Fibroblast of pulmonary artery (primary cell): Measurements from ENCODE around the gene DENND2C.

Source experiments
- DNase-seq: peaks from one replicate; pipeline ENCODE4 v3.0.0-alpha.2; 2010; ENCODE audit warnings: low read depth
- H3K4me3 ChIP-seq: replicated peaks from 2 replicates; pipeline ENCODE4 v1.5.1; 2011; ENCODE audit warnings: low read depth, mild to moderate bottlenecking, control low read depth, low read length, moderate library complexity
- TF ChIP-seq, protein P1 (sequence below): IDR thresholded peaks from 2 replicates; pipeline ENCODE4 v1.5.1; 2011; ENCODE audit warnings: mild to moderate bottlenecking, control low read depth, low read length, inconsistent platforms; ENCODE audit errors: missing control alignments

DENND2C gene

DNA sequence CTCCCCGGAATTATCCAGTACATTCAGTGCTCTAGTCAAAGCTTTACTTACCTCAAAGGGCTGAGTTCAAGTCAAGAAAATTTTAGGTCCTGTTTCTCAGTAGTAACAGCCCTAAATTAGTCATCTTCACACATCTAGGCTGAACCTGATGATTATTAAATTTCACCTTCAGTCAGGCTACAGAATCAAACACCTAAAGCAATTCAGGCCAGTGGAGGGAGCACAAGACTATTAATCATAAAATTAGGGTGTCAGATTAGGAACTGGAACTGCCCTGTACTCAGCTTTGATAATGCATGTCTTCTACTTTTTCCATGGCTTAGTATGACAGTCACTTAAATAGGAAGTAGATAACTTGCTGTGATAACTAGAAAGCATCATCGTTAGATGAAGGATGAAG lies 60.0 kb downstream of the DENND2C start:
- no peak for DNase-seq
- H3K4me3 ChIP-seq = no peak overlapping the region
- TF ChIP-seq, protein P1, sequence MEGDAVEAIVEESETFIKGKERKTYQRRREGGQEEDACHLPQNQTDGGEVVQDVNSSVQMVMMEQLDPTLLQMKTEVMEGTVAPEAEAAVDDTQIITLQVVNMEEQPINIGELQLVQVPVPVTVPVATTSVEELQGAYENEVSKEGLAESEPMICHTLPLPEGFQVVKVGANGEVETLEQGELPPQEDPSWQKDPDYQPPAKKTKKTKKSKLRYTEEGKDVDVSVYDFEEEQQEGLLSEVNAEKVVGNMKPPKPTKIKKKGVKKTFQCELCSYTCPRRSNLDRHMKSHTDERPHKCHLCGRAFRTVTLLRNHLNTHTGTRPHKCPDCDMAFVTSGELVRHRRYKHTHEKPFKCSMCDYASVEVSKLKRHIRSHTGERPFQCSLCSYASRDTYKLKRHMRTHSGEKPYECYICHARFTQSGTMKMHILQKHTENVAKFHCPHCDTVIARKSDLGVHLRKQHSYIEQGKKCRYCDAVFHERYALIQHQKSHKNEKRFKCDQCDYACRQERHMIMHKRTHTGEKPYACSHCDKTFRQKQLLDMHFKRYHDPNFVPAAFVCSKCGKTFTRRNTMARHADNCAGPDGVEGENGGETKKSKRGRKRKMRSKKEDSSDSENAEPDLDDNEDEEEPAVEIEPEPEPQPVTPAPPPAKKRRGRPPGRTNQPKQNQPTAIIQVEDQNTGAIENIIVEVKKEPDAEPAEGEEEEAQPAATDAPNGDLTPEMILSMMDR = no peak

DNA sequence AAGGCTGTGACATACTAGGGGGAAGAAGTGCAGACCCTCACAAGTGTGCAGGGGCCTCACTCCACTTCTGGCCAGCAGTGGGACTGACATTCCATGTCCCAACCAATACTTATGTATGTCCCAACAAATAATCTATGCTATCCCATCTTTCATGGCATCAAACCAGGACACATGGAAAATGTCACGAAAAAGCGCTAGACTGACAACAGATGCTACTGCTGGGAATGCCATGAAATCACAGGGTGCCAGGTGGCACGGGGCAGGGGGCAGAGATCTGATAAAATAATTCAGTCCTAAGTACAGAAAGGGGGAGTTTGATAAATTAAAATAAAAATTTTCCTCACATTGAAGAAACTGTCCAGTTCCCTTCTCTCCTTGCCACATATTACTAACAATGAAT lies 60.8 kb downstream of the DENND2C start:
- TF ChIP-seq, protein P1 = no peak
- no peak overlapping the region for H3K4me3 ChIP-seq
- DNase-seq = no peak

DNA sequence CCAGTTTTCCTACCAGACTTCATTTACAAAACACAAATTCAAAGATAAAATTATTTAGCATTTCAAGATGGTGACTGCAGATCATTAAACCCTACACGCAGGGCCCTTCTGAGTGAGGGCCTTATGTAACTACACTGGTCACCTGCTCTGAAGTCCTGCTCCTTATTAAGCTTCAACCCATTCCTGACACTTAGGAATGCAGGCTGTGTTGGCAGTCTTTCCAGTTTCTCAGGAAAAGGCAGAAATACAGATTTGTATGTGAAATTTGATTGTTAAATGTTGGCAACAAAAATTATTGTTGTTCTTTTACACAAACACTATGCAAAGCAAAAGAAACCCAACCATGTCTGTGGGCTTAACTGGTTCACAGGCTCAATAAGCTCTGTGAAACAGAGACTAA lies 62.6 kb downstream of the DENND2C start:
- peak; percentile 12 for DNase-seq
- TF ChIP-seq, protein P1 = no peak
- H3K4me3 ChIP-seq = no peak overlapping the region

DNA sequence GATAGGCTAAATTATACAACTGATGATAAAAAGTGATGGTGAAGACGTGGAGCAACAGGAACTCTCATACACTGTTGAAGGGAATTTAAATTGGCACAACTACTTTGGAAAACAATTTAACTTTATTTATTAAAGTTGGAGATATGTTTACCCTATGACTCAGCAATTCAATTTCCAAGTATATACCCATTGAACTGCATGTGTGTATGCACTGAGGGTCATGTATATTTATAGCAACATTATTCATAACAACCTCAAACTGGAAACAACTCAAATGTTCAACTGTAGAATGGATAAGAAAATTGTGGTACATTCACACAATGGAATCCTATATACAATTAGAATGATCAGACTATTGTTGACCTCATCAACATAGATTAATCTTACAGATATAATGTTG lies 71.9 kb downstream of the DENND2C start:
- no peak overlapping the region for H3K4me3 ChIP-seq
- peak; percentile 9 for DNase-seq
- TF ChIP-seq, protein P1 = no peak

DNA sequence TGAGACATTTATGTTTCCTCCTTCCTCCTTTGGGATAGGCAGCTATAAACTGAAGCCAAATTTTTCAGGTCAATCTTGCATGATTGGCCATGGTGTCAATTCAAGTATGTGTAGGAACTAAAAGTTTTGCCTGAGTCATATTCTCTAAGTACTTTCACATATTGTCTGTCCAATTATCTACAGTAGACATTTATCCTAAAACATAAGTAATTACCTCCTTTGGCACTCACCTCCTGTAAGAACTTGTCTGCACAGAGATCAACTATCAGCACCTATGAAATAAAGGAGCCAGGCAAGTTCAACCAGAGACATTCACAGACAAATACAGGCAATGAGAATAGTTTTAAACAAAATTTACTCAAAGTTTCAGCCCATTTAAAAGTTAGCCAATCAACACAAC lies 74.2 kb downstream of the DENND2C start:
- TF ChIP-seq, protein P1 = no peak

GRCh38 chr1:114594046-114594445 lies 75.8 kb downstream of the DENND2C start:
- no peak for DNase-seq
- H3K4me3 ChIP-seq = no peak overlapping the region
- TF ChIP-seq, protein P1 = no peak

More for the DNA sequence above, 74.2 kb downstream of the DENND2C start:
- DNase-seq = no peak
- H3K4me3 ChIP-seq = no peak overlapping the region

DNA sequence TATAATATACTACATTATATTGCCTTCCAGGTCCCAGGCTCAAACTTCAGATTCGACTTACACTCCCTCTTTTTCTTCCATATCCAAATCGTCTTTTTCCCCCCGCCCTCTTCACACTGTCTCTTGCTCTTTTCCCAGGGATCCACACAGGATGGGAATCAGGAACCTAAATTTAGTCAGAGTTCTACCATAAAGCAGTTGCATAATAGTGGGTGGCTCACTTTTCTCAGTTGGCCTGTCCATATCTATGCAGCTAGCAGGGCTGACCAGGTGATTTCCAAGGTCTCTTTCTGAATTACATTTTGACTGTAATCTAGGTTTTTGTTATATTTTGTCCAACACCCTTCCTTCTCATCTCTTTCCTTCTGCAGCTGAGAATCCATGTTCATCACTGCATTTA lies 80.7 kb downstream of the DENND2C start:
- TF ChIP-seq, protein P1 = no peak
- no peak for DNase-seq
- H3K4me3 ChIP-seq = no peak overlapping the region
